Measurements from ENCODE around the gene OSBPL10. TPM values are rescaled to one million over a fixed set of nuclear protein-coding genes. Genes with fewer than 3 reads are reported as not detected.

OSBPL10 gene
- total RNA-seq, 1 donor from 2014 or later: 8.4 TPM

DNA sequence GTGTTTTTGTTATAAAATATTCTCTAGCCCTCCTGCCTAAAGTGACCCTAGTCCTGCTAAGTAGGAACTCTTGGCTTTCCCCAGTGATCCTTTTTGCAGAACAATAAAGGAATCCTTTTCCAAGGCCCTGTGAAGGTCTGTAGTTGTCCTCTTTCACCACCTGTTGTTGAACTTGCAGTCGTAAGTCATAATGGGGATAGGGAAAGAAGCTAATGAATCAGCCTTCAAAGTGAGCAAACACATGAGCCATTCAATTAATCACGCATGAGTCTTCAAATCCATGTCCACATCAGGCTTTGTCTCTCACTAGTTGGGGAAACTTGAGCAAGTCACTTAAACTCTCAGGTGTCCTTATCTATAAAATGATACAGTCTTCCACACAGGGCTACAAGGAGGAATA is 28.0 kb upstream of the OSBPL10 start:
- peaks cover 2% of the 10 kb centered on the region for H3K4me1 Mint-ChIP-seq
- DNase-seq (ENCODE audit: low spot score): no peak
- peaks cover 5% of the 10 kb centered on the region for H3K9me3 Mint-ChIP-seq
- no peak overlapping the region for H3K27ac ChIP-seq
- no peaks in the 10 kb centered on the region for H3F3A ChIP-seq (ENCODE audit: low read depth)
- no peak for TF ChIP-seq EZH2 (IDR thresholded peaks at IDR 0.05)
- TF ChIP-seq EZH2phosphoT487 (IDR thresholded peaks at IDR 0.05): no peak
- TF ChIP-seq, protein P1, sequence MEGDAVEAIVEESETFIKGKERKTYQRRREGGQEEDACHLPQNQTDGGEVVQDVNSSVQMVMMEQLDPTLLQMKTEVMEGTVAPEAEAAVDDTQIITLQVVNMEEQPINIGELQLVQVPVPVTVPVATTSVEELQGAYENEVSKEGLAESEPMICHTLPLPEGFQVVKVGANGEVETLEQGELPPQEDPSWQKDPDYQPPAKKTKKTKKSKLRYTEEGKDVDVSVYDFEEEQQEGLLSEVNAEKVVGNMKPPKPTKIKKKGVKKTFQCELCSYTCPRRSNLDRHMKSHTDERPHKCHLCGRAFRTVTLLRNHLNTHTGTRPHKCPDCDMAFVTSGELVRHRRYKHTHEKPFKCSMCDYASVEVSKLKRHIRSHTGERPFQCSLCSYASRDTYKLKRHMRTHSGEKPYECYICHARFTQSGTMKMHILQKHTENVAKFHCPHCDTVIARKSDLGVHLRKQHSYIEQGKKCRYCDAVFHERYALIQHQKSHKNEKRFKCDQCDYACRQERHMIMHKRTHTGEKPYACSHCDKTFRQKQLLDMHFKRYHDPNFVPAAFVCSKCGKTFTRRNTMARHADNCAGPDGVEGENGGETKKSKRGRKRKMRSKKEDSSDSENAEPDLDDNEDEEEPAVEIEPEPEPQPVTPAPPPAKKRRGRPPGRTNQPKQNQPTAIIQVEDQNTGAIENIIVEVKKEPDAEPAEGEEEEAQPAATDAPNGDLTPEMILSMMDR (IDR thresholded peaks at IDR 0.05): no peak
- H3K4me2 ChIP-seq: no peak overlapping the region
- H2AFZ ChIP-seq (replicated peaks): no peak overlapping the region
- no peaks in the 10 kb centered on the region for H4K20me1 ChIP-seq (ENCODE audit: low read depth)
- H3K36me3 ChIP-seq: no peaks in the 10 kb centered on the region
- no peaks in the 10 kb centered on the region for H3K27me3 ChIP-seq
- H3K27ac Mint-ChIP-seq: no peak overlapping the region
- H3K4me3 Mint-ChIP-seq: no peak overlapping the region
- no peak overlapping the region for H3K9ac ChIP-seq
- no peaks in the 10 kb centered on the region for H3K4me1 ChIP-seq
- H3K4me3 ChIP-seq: no peak overlapping the region
- peaks cover 3% of the 10 kb centered on the region for H3K27me3 Mint-ChIP-seq (ENCODE audit: insufficient read depth, low read depth)
- no peaks in the 10 kb centered on the region for H3K79me2 ChIP-seq (ENCODE audit: low read depth)
- H3K36me3 Mint-ChIP-seq: no peaks in the 10 kb centered on the region
- no peaks in the 10 kb centered on the region for H3K9me3 ChIP-seq (ENCODE audit: low read depth)

DNA sequence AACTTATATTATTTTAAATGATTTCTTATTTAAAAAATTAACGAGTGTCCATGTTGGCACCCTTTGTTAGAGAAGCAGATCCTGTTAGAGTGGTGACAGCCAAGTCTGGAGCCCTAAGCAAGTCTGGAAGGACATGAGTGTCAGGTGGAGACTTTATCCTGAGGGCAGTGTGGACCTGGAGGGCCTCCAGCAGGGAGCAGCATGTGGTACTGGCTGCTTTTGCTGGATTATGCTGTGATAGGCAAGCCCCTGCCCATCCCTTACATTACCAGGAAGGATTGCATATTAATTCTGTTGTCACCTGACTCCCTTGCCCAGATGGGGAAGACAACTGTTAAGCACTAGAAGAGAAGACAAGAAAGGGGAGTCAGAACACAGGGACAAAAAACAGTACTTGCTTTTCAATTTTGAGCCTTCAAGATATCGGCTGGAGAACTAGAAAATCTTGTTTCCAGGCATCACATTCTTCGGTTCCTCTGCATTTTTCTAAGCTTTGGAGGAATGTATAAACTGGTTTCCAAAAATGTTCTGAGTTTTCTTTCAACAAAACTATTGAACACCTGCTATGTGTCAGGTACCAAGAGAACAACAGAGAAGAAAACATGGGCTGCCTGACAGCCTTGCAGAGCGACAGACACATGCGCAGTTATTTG is 23.2 kb upstream of the OSBPL10 start:
- Mint-ChIP-seq H3K36me3 (no peaks in the 10 kb centered on the region), H3K4me3 (no peak overlapping the region), H3K4me1 (peaks cover 14% of the 10 kb centered on the region), H3K27ac (no peak overlapping the region), H3K27me3 (ENCODE audit: insufficient read depth, low read depth) (peaks cover 5% of the 10 kb centered on the region), H3K9me3 (no peaks in the 10 kb centered on the region)
- TF ChIP-seq EZH2 (IDR thresholded peaks at IDR 0.05): no peak
- TF ChIP-seq, protein P1 (IDR thresholded peaks at IDR 0.05): no peak
- TF ChIP-seq EZH2phosphoT487 (IDR thresholded peaks at IDR 0.05): no peak
- H3K4me1 ChIP-seq: peaks cover 18% of the 10 kb centered on the region
- H3K9ac ChIP-seq: no peak overlapping the region
- H3K27me3 ChIP-seq: no peaks in the 10 kb centered on the region
- H4K20me1 ChIP-seq (ENCODE audit: low read depth): no peaks in the 10 kb centered on the region
- H3K4me2 ChIP-seq: no peak overlapping the region
- H3K27ac ChIP-seq: no peak overlapping the region
- DNase-seq (ENCODE audit: low spot score): no peak
- H3K36me3 ChIP-seq: no peaks in the 10 kb centered on the region
- no peak overlapping the region for H2AFZ ChIP-seq (replicated peaks)
- H3K79me2 ChIP-seq (ENCODE audit: low read depth): no peaks in the 10 kb centered on the region
- peaks cover 14% of the 10 kb centered on the region for H3F3A ChIP-seq (ENCODE audit: low read depth)
- H3K4me3 ChIP-seq: no peak overlapping the region
- no peaks in the 10 kb centered on the region for H3K9me3 ChIP-seq (ENCODE audit: low read depth)

DNA sequence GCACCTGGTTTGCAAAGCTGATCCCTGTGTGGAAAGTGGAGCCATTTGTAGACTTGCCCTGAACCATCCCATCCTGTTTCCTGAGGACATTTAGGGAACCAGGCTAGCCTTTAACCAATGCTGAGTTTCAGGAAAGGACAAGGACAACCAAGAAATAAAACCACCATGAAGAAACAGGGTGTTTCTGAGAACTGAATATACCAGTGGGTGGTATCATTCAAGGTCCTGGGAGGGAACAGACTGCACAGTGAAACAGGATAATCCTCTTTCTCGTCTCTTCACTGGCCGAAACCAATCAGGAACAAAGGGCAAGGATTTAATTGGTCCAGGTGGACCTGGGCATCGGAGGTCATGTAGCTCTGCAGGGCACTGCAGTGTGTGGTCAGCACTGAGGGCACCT is 22.3 kb upstream of the OSBPL10 start:
- peaks cover 14% of the 10 kb centered on the region for H3F3A ChIP-seq (ENCODE audit: low read depth)
- TF ChIP-seq EZH2 (IDR thresholded peaks at IDR 0.05): no peak
- TF ChIP-seq, protein P1 (IDR thresholded peaks at IDR 0.05): no peak
- no peak for TF ChIP-seq EZH2phosphoT487 (IDR thresholded peaks at IDR 0.05)
- Mint-ChIP-seq H3K4me3 (no peak overlapping the region), H3K9me3 (no peaks in the 10 kb centered on the region), H3K36me3 (no peaks in the 10 kb centered on the region), H3K4me1 (peaks cover 14% of the 10 kb centered on the region), H3K27me3 (ENCODE audit: insufficient read depth, low read depth) (peaks cover 3% of the 10 kb centered on the region), H3K27ac (peak overlapping the region; percentile 51)
- H4K20me1 ChIP-seq (ENCODE audit: low read depth): no peaks in the 10 kb centered on the region
- H2AFZ ChIP-seq (replicated peaks): no peak overlapping the region
- no peak overlapping the region for H3K9ac ChIP-seq
- no peak overlapping the region for H3K4me3 ChIP-seq
- H3K27me3 ChIP-seq: no peaks in the 10 kb centered on the region
- no peak for DNase-seq (ENCODE audit: low spot score)
- peaks cover 18% of the 10 kb centered on the region for H3K4me1 ChIP-seq
- no peaks in the 10 kb centered on the region for H3K9me3 ChIP-seq (ENCODE audit: low read depth)
- H3K27ac ChIP-seq: no peak overlapping the region
- H3K36me3 ChIP-seq: no peaks in the 10 kb centered on the region
- H3K4me2 ChIP-seq: no peak overlapping the region
- no peaks in the 10 kb centered on the region for H3K79me2 ChIP-seq (ENCODE audit: low read depth)

All from neural progenitor cell (in vitro differentiated cells).